ENCODE data around the gene USP47. TPM values are rescaled to one million over a fixed set of nuclear protein-coding genes. Genes with fewer than 3 reads are reported as not detected.

USP47 gene
- total RNA-seq, 1 donor from 2014 or later, result 71.7 TPM

- peak overlapping the region; percentile 79 for H3K4me3 ChIP-seq
- TF ChIP-seq EZH2phosphoT487 (IDR thresholded peaks at IDR 0.05) (no peak), CTCF (IDR thresholded peaks at IDR 0.05) (no peak), EZH2 (IDR thresholded peaks at IDR 0.05) (no peak)
- peak; percentile 73 for DNase-seq (ENCODE audit: low spot score)
- no peaks in the 10 kb centered on the region for H3K9me3 Mint-ChIP-seq
- peaks cover 11% of the 10 kb centered on the region for H3K4me1 Mint-ChIP-seq
- peak overlapping the region; percentile 91 for H3K9ac ChIP-seq
- peaks cover 40% of the 10 kb centered on the region for H4K20me1 ChIP-seq (ENCODE audit: low read depth)
- peaks cover 34% of the 10 kb centered on the region for H3K4me1 ChIP-seq
- peak overlapping the region; percentile 84 for H3K4me2 ChIP-seq
- no peaks in the 10 kb centered on the region for H3K9me3 ChIP-seq (ENCODE audit: low read depth)
- no peaks in the 10 kb centered on the region for H3K36me3 ChIP-seq
- peaks cover 2% of the 10 kb centered on the region for H3K27me3 Mint-ChIP-seq (ENCODE audit: insufficient read depth, low read depth)
- H3K27me3 ChIP-seq, result no peaks in the 10 kb centered on the region
- H3K27ac ChIP-seq, result peak overlapping the region; percentile 94
- no peak overlapping the region for H3K27ac Mint-ChIP-seq
- peaks cover 31% of the 10 kb centered on the region for H3F3A ChIP-seq (ENCODE audit: low read depth)
- H3K79me2 ChIP-seq (ENCODE audit: low read depth), result peaks cover 56% of the 10 kb centered on the region
- H3K4me3 Mint-ChIP-seq, result no peak overlapping the region
- H3K36me3 Mint-ChIP-seq, result peaks cover 5% of the 10 kb centered on the region
- H2AFZ ChIP-seq (replicated peaks), result peak overlapping the region; percentile 97
These were observed 743 bp downstream of the USP47 start for GRCh38 chr11:11842421-11843008.

GRCh38 chr11:11843211-11843621 is 1.4 kb downstream of the USP47 start:
- Mint-ChIP-seq H3K9me3 (no peaks in the 10 kb centered on the region), H3K27me3 (ENCODE audit: insufficient read depth, low read depth) (no peaks in the 10 kb centered on the region), H3K27ac (no peak overlapping the region), H3K36me3 (peaks cover 7% of the 10 kb centered on the region), H3K4me3 (no peak overlapping the region), H3K4me1 (peaks cover 11% of the 10 kb centered on the region)
- peak overlapping the region; percentile 91 for H3K9ac ChIP-seq
- H3K4me1 ChIP-seq, result peaks cover 34% of the 10 kb centered on the region
- TF ChIP-seq EZH2 (IDR thresholded peaks at IDR 0.05), result no peak
- no peak for TF ChIP-seq EZH2phosphoT487 (IDR thresholded peaks at IDR 0.05)
- no peak for TF ChIP-seq CTCF (IDR thresholded peaks at IDR 0.05)
- no peak overlapping the region for H3K27ac ChIP-seq
- H2AFZ ChIP-seq (replicated peaks), result no peak overlapping the region
- no peaks in the 10 kb centered on the region for H3K9me3 ChIP-seq (ENCODE audit: low read depth)
- peak; percentile 11 for DNase-seq (ENCODE audit: low spot score)
- H3K79me2 ChIP-seq (ENCODE audit: low read depth), result peaks cover 63% of the 10 kb centered on the region
- H4K20me1 ChIP-seq (ENCODE audit: low read depth), result peaks cover 40% of the 10 kb centered on the region
- H3F3A ChIP-seq (ENCODE audit: low read depth), result peaks cover 31% of the 10 kb centered on the region
- peak overlapping the region; percentile 84 for H3K4me2 ChIP-seq
- no peaks in the 10 kb centered on the region for H3K36me3 ChIP-seq
- no peaks in the 10 kb centered on the region for H3K27me3 ChIP-seq
- H3K4me3 ChIP-seq, result peak overlapping the region; percentile 79

- Histone ChIP-seq H3F3A (ENCODE audit: low read depth) (peaks cover 31% of the 10 kb centered on the region), H3K4me1 (peaks cover 34% of the 10 kb centered on the region), H3K9me3 (ENCODE audit: low read depth) (no peaks in the 10 kb centered on the region), H3K79me2 (ENCODE audit: low read depth) (peaks cover 67% of the 10 kb centered on the region), H3K36me3 (no peaks in the 10 kb centered on the region), H4K20me1 (ENCODE audit: low read depth) (peaks cover 40% of the 10 kb centered on the region), H3K27me3 (no peaks in the 10 kb centered on the region), H3K4me3 (peak overlapping the region; percentile 79), H3K9ac (peak overlapping the region; percentile 91), H2AFZ (replicated peaks) (no peak overlapping the region), H3K4me2 (peak overlapping the region; percentile 84), H3K27ac (no peak overlapping the region)
- H3K4me1 Mint-ChIP-seq, result peaks cover 11% of the 10 kb centered on the region
- no peaks in the 10 kb centered on the region for H3K27me3 Mint-ChIP-seq (ENCODE audit: insufficient read depth, low read depth)
- peaks cover 7% of the 10 kb centered on the region for H3K36me3 Mint-ChIP-seq
- no peaks in the 10 kb centered on the region for H3K9me3 Mint-ChIP-seq
- H3K27ac Mint-ChIP-seq, result no peak overlapping the region
- no peak for DNase-seq (ENCODE audit: low spot score)
- H3K4me3 Mint-ChIP-seq, result no peak overlapping the region
- TF ChIP-seq CTCF (IDR thresholded peaks at IDR 0.05) (no peak), EZH2 (IDR thresholded peaks at IDR 0.05) (no peak), EZH2phosphoT487 (IDR thresholded peaks at IDR 0.05) (no peak)
These were observed 1.9 kb downstream of the USP47 start for GRCh38 chr11:11843642-11844041.

Data from neural progenitor cell (in vitro differentiated cells).